Cardiac muscle cell (in vitro differentiated cells and primary cell): ENCODE measurements around the gene FADS1. TPM values are rescaled to one million over a fixed set of nuclear protein-coding genes. Genes with fewer than 3 reads are reported as not detected.

ENCODE experiments used
- DNase-seq, 2 donors: peaks; one replicate each; pipeline versions ENCODE4 v3.0.0 to v3.0.0-alpha.2; 2010 to 2017; ENCODE audit warnings: low read depth in 1 of 2, low spot score in 1 of 2
- H3K27ac ChIP-seq: fragments of 200-600 bp; sonication (generic); 2 replicates; pipeline ENCODE4 v1.5.1; 2016
- H3K27me3 ChIP-seq: fragments of 200-600 bp; sonication (generic); 2 replicates; pipeline ENCODE4 v1.6.0; 2016; ENCODE audit warnings: control low read depth
- H3K36me3 ChIP-seq: fragments of 200-600 bp; sonication (generic); 2 replicates; pipeline ENCODE4 v1.5.1; 2016; ENCODE audit warnings: control low read depth
- H3K4me1 ChIP-seq: fragments of 200-600 bp; sonication (generic); 2 replicates; pipeline ENCODE4 v1.8.1; 2017; ENCODE audit warnings: low read depth, mild to moderate bottlenecking, mixed run types
- H3K4me3 ChIP-seq: fragments of 200-600 bp; sonication (generic); 2 replicates; pipeline ENCODE4 v1.5.1; 2016; ENCODE audit warnings: mild to moderate bottlenecking
- H3K9me3 ChIP-seq: fragments of 200-600 bp; sonication (generic); 2 replicates; pipeline ENCODE4 v1.5.1; 2017; ENCODE audit warnings: low read depth, mild to moderate bottlenecking, control low read depth
- polyA plus RNA-seq: library from polyadenylated mRNA; unstranded; fragments of >200 nt; fragmentation: Nextera tagmentation; extraction: Ambion mirVana; gene quantifications from 2 replicates; pipeline ENCODE4 v1.2.1, GENCODE V29; 2016
- total RNA-seq: library from RNA; depleted of rRNA; stranded (reverse); fragments of >200 nt; gene quantifications from 2 replicates; pipeline ENCODE4 v1.2.3, GENCODE V29; 2016
- TF ChIP-seq, protein P1 (sequence below): IDR thresholded peaks from 2 replicates; pipeline ENCODE4 v1.5.1; 2012; ENCODE audit warnings: low read depth, mild to moderate bottlenecking, low read length

Gene FADS1
- total and polyA plus RNA-seq, 2 experiments from 2014 or later, result 114 to 249 TPM

DNA sequence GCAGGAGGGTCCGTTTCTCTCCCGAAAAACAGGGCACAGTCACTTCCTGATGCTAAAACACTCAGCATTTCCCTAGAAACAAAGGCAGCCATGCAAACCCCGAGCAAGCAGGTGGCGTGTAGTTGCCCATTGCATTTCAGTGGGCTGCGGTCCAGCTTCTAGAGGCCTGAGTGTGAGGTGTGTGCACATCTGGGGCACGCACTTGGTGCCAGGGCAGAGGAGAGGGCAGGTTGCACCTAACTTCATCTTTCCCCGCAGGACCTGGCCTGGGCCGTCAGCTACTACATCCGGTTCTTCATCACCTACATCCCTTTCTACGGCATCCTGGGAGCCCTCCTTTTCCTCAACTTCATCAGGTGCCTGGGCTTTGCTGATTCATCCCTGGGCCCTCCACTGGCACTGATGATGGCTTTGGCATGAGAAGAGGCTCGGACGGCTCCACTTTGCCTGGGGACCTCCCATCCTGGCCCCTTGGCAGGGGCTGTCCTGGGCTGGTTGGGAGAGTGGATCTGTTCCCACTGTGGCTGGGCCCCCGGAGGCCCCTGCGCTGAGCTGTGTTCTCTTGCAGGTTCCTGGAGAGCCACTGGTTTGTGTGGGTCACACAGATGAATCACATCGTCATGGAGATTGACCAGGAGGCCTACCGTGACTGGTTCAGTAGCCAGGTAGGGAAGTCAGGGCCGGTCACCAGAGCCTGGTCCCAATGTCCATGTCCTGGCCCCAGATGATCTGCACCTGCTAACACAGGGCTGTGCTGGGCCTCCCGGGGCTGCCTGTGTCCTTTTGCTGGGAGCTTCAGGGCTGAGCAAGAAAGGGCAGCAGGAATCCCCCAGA is 46.1 kb upstream of the FADS1 start:
- Histone ChIP-seq H3K27ac (peak overlapping the region; percentile 93), H3K4me3 (no peak overlapping the region), H3K9me3 (no peaks in the 10 kb centered on the region), H3K27me3 (no peaks in the 10 kb centered on the region), H3K4me1 (peaks cover 18% of the 10 kb centered on the region), H3K36me3 (peaks cover 26% of the 10 kb centered on the region)
- TF ChIP-seq, protein P1, sequence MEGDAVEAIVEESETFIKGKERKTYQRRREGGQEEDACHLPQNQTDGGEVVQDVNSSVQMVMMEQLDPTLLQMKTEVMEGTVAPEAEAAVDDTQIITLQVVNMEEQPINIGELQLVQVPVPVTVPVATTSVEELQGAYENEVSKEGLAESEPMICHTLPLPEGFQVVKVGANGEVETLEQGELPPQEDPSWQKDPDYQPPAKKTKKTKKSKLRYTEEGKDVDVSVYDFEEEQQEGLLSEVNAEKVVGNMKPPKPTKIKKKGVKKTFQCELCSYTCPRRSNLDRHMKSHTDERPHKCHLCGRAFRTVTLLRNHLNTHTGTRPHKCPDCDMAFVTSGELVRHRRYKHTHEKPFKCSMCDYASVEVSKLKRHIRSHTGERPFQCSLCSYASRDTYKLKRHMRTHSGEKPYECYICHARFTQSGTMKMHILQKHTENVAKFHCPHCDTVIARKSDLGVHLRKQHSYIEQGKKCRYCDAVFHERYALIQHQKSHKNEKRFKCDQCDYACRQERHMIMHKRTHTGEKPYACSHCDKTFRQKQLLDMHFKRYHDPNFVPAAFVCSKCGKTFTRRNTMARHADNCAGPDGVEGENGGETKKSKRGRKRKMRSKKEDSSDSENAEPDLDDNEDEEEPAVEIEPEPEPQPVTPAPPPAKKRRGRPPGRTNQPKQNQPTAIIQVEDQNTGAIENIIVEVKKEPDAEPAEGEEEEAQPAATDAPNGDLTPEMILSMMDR, result no peak
- DNase-seq, result no peak

DNA sequence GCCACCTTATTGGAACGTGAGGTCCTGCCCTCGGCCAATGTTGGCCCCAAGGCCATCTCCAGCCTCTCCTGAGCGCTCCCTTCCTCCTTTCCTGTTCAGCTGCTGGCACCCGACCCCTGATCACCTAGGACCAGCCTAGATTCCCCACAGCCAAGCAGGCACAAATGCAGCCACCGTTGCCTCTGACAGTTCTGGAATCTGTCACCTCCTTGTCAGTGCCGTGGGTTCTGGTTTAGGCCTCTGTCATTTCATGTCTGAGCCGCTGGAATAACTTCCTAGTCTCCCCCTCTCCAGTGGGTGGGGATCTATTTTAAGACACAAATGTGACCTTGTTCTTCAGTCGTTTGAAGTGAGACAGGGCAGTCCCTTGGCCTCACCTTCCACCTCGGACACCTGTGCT is 44.8 kb upstream of the FADS1 start:
- H3K9me3 ChIP-seq, result no peaks in the 10 kb centered on the region
- DNase-seq, result peak in 1 of 2 donors; percentile 90
- peak overlapping the region; percentile 93 for H3K27ac ChIP-seq
- H3K27me3 ChIP-seq, result no peaks in the 10 kb centered on the region
- no peak overlapping the region for H3K4me3 ChIP-seq
- H3K4me1 ChIP-seq, result peaks cover 18% of the 10 kb centered on the region
- peaks cover 28% of the 10 kb centered on the region for H3K36me3 ChIP-seq
- TF ChIP-seq, protein P1, result no peak

DNA sequence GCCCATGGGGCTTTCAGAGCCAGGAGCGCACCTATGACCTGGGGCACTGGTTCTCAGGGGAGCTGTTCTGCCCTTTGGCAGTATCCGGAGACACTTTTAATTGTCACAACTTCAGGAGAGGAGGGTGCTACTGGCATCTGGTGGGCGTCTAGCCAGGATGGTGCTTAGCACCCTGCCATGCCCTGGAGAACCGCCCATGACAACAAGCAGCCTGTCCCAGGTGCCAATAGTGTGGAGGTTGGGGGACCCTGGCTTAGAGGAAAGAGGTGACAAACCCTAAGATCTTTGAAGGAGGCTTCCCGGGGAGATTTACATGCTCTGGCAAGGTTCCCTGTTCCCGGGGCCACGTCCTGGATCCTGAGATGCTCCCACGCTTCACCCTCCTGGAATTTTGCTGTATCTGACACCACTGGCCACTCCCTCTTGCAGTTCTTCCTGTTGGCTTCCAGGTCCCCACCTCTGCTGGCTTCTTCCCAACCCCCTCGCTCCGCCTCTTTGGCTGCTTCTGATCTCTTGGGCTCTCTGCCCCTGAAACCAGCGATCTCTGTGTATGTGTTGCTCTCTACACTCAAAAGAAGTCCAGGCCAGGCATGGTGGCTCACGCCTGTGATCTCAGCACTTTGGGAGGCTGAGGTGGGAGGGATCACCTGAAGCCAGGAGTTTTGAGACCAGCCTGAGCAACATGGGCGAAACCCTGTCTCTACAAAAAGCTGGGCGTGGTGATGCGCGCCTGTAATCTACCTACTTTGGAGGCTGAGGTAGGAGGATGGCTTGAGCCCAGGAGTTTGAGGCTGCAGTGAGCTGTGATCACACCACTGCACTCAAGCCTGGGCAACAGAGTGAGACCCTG is 43.5 kb upstream of the FADS1 start:
- Histone ChIP-seq H3K36me3 (peaks cover 29% of the 10 kb centered on the region), H3K9me3 (no peaks in the 10 kb centered on the region), H3K27ac (peak overlapping the region; percentile 93), H3K4me1 (peaks cover 18% of the 10 kb centered on the region), H3K27me3 (no peaks in the 10 kb centered on the region), H3K4me3 (no peak overlapping the region)
- TF ChIP-seq, protein P1, result no peak
- DNase-seq, result peak in 1 of 2 donors; percentile 89

DNA sequence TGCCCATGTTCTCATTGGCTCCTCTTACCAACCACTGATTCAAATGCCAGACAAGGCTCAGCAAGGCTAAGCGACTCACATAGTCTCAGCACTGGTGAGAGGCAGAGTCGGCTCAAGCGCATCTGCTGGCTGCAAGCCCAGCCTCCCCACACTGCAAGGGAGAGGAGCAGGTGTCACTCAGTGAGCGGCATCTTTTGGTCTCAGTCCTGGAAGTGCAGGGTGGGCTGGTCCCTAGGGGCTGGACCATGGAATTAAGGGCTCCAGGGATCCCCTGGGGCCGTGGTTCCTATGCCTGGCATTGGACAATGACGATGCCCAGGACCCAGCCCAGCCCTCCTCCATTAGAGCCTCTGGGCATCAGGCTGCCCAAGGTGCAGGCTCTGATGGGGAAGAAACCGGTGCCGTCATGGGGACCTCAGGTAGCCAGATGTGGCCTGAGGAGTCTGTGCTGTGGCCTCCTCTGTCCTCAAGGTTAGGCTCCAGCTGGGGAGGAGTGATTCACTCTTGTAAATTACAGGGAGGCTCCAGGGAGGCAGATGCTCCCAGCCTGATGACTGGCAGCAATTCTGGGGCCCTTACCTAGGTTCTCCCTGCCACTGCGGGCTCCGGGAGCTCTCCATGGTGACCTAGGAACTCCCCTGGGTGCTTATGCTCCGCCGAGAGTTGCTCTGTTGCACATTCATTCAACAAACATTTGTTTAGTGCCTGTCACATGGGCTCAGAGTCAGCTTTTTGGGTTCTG is 39.3 kb upstream of the FADS1 start:
- no peak overlapping the region for H3K27ac ChIP-seq
- no peaks in the 10 kb centered on the region for H3K27me3 ChIP-seq
- TF ChIP-seq, protein P1, result no peak
- H3K4me3 ChIP-seq, result no peak overlapping the region
- H3K9me3 ChIP-seq, result no peaks in the 10 kb centered on the region
- no peak for DNase-seq
- H3K36me3 ChIP-seq, result peaks cover 38% of the 10 kb centered on the region
- H3K4me1 ChIP-seq, result no peaks in the 10 kb centered on the region
